K562 (cell line): ENCODE measurements around the gene OR52J3. TPM values are rescaled to one million over a fixed set of nuclear protein-coding genes. Genes with fewer than 3 reads are reported as not detected.

Source experiments
- ATAC-seq: fragments of 200-7000 bp; cut with Tn5 transposase; 3 replicates; pipeline ENCODE4 v1.9.1; 2020; ENCODE audit warnings: moderate library complexity
- BruUV-seq: library from RNA; stranded (reverse); fragments of 400-500 nt; replicated peaks from 2 replicates; lab custom pipeline; 2021; lab: Mats Ljungman, UMichigan
- CTCF ChIA-PET: fragments of 300-600 bp; formaldehyde crosslinking; extraction: SDS; loops from one replicate; lab custom pipeline; 2021; ENCODE audit warnings: low intra/inter-chr PET ratio; lab: Yijun Ruan, JAX
- POLR2A ChIA-PET: fragments of 300-600, 350-650 bp; sonication (Branson Sonifier 250); formaldehyde crosslinking; extraction: SDS; loops from one replicate; lab custom pipeline; 2021; ENCODE audit warnings: antibody characterized with exemption, inconsistent platforms; lab: Yijun Ruan, JAX
- DNase-seq, 4 experiments: peaks; one replicate each; pipeline versions ENCODE4 v3.0.0 to v3.0.0-alpha.2; 2011 to 2018; ENCODE audit warnings: low spot score in 3 of 4, mixed read lengths in 3 of 4; ENCODE audit errors: extremely low read depth in 1 of 4
- FAIRE-seq: peaks from 2 replicates; lab custom pipeline; 2011; peaks lifted over from hg19 to GRCh38; lab: Jason Lieb, UNC
- H2AFZ ChIP-seq: 2 replicates; pipeline ENCODE4 v1.6.0; 2011; ENCODE audit warnings: low read depth, low read length, control low read depth, inconsistent platforms
- H3K27ac ChIP-seq: fragments of 200-600 bp; 3 replicates; pipeline ENCODE4 v1.8.0; 2011; ENCODE audit warnings: low read depth, mild to moderate bottlenecking, control low read depth, inconsistent platforms, low read length, moderate library complexity, mixed read lengths; ENCODE audit errors: extremely low read depth
- H3K27me3 ChIP-seq, 2 experiments: fragments of 300-600 bp in 1 of 2; 2 replicates in 1 of 2; 3 replicates in 1 of 2; pipeline versions ENCODE4 v1.6.0 to v1.8.0; 2011; ENCODE audit warnings: inconsistent platforms in 2 of 2, low read length in 2 of 2, mild to moderate bottlenecking in 1 of 2, mixed read lengths in 1 of 2, moderate library complexity in 1 of 2; ENCODE audit not compliant: control insufficient read depth in 2 of 2, insufficient read depth in 2 of 2
- H3K36me3 ChIP-seq: fragments of 300-600 bp; 3 replicates; pipeline ENCODE4 v1.8.0; 2011; ENCODE audit warnings: mild to moderate bottlenecking, low read length, inconsistent platforms; ENCODE audit not compliant: control insufficient read depth, insufficient read depth
- H3K4me1 ChIP-seq, 2 experiments: fragments of 200-600 bp in 1 of 2; replicated peaks in 1 of 2; 2 replicates in 1 of 2; 3 replicates in 1 of 2; pipeline versions ENCODE4 v1.5.1 to v1.8.0; 2011; ENCODE audit warnings: inconsistent platforms in 2 of 2, low read length in 2 of 2, mild to moderate bottlenecking in 1 of 2, mixed read lengths in 1 of 2, moderate library complexity in 1 of 2; ENCODE audit not compliant: control insufficient read depth in 2 of 2, insufficient read depth in 2 of 2
- H3K4me2 ChIP-seq: 2 replicates; pipeline ENCODE4 v1.6.1; 2011; ENCODE audit warnings: low read length, control low read depth, inconsistent platforms, mixed read lengths; ENCODE audit not compliant: insufficient read depth
- H3K4me3 ChIP-seq: fragments of 200-600 bp; sonication (generic), shearing (Covaris generic); 2 replicates; pipeline ENCODE4 v1.5.1; 2016; ENCODE audit warnings: control low read depth, inconsistent platforms
- H3K79me2 ChIP-seq: fragments of 200-600 bp; 3 replicates; pipeline ENCODE4 v1.8.0; 2011; ENCODE audit warnings: low read length, inconsistent platforms; ENCODE audit not compliant: control insufficient read depth, insufficient read depth
- H3K9ac ChIP-seq, 2 experiments: 2 replicates each; pipeline versions ENCODE4 v1.6.0 to v1.6.1; 2011; ENCODE audit warnings: low read depth in 2 of 2, low read length in 2 of 2, control low read depth in 1 of 2, inconsistent platforms in 1 of 2, mild to moderate bottlenecking in 1 of 2, mixed read lengths in 1 of 2; ENCODE audit not compliant: insufficient read depth in 1 of 2
- H3K9me1 ChIP-seq: one replicate; pipeline ENCODE4 v1.6.0; 2011; ENCODE audit warnings: inconsistent platforms, mild to moderate bottlenecking, low read length, moderate library complexity; ENCODE audit not compliant: control insufficient read depth, insufficient read depth
- H3K9me3 ChIP-seq: replicated peaks from 2 replicates; pipeline ENCODE4 v1.5.1; 2011; ENCODE audit warnings: low read depth, low read length, inconsistent platforms; ENCODE audit not compliant: control insufficient read depth, insufficient read depth
- H4K20me1 ChIP-seq: replicated peaks from 2 replicates; pipeline ENCODE4 v1.6.1; 2011; ENCODE audit warnings: low read length, inconsistent platforms, mixed read lengths; ENCODE audit not compliant: control insufficient read depth, insufficient read depth
- KDM2B ChIP-seq: fragments of 250-450 bp; sonication (Bioruptor Pico); IDR thresholded peaks from 2 replicates; pipeline ENCODE4 v1.8.0; 2021; ENCODE audit warnings: mild to moderate bottlenecking, moderate library complexity
- MTA1 ChIP-seq: fragments of 450-650 bp; IDR thresholded peaks from 2 replicates; pipeline ENCODE4 v1.6.1; 2017; ENCODE audit warnings: borderline replicate concordance
- RAD21 ChIP-seq, 2 experiments: fragments of 250-450 bp in 1 of 2; fragments of 450-650 bp in 1 of 2; sonication (Bioruptor Pico) in 1 of 2; formaldehyde crosslinking in 1 of 2; IDR thresholded peaks in 1 of 2; conservative IDR thresholded peaks in 1 of 2; 2 replicates each; pipeline versions ENCODE4 v1.4.0 to v1.8.0; 2020 to 2022; ENCODE audit warnings: mild to moderate bottlenecking in 2 of 2, moderate library complexity in 1 of 2
- REST ChIP-seq, 2 experiments: fragments of 450-650 bp; formaldehyde crosslinking in 1 of 2; IDR thresholded peaks; 2 replicates each; pipeline versions ENCODE4 v1.4.0 to v1.6.1; 2014 to 2020; ENCODE audit warnings: mild to moderate bottlenecking in 2 of 2, borderline replicate concordance in 1 of 2, low read depth in 1 of 2
- SMC3 ChIP-seq: conservative IDR thresholded peaks from 2 replicates; pipeline ENCODE4 v1.6.1; 2011; ENCODE audit warnings: low read depth, low read length, improper control_type of control experiment; ENCODE audit not compliant: insufficient read depth
- USF1 ChIP-seq: sonication (generic); formaldehyde crosslinking; IDR thresholded peaks from 2 replicates; pipeline ENCODE4 v1.9.0; 2022; ENCODE audit warnings: mild to moderate bottlenecking, missing genetic modification reagents
- ZNF696 ChIP-seq: fragments of 250-450 bp; sonication (Bioruptor Pico); conservative IDR thresholded peaks from 2 replicates; pipeline ENCODE4 v1.4.0; 2020; ENCODE audit warnings: mild to moderate bottlenecking, moderate library complexity
- WGBS: fragments of 100-300 bp; shearing (Covaris generic); methylation state at CpG from one replicate; pipeline ENCODE4 v1.1.6; 2016; ENCODE audit warnings: low coverage, mixed read lengths; ENCODE audit not compliant: insufficient coverage; ENCODE audit errors: missing lambda C conversion rate; 5-methylcytosine and 5-hydroxymethylcytosine counted together
- in situ Hi-C: fragments of 300-500 bp; cut with MboI; formaldehyde crosslinking; loops from 4 replicates; pipeline ENCODE4 v1.15.0; 2018; ENCODE audit warnings: inconsistent platforms, mixed read lengths
- intact Hi-C: fragments of 100-400 bp; cut with micrococcal nuclease; formaldehyde crosslinking; loops from 2 replicates; pipeline ENCODE4 v1.14.2; 2022
- polyA plus RNA-seq, 8 experiments: library from polyadenylated mRNA; depleted of rRNA in 4 of 8; stranded (reverse) in 5 of 8; unstranded in 3 of 8; fragments of >200 nt; fragmentation: Nextera tagmentation in 2 of 8; fragmentation: Illumina TruSeq in 1 of 8; extraction: Ambion mirVana in 2 of 8; extraction: Trizol in 1 of 8; gene quantifications; 2 replicates each; pipeline versions ENCODE4 v1.2.1 to v1.2.3, GENCODE V29; 2011 to 2014; ENCODE audit warnings: inconsistent platforms in 1 of 8, missing spikeins in 1 of 8
- total RNA-seq, 7 experiments: library from RNA; depleted of rRNA in 6 of 7; stranded (reverse); fragments of >200 nt in 6 of 7; fragmentation: Illumina TruSeq in 2 of 7; extraction: Trizol in 2 of 7; gene quantifications; 2 replicates each; pipeline versions ENCODE4 v1.2.1 to v1.2.3, GENCODE V29; 2011 to 2021; ENCODE audit warnings: low replicate concordance in 1 of 7
- TF ChIP-seq, protein P1 (sequence below): fragments of 450-650 bp; formaldehyde crosslinking; IDR thresholded peaks from 2 replicates; pipeline ENCODE4 v1.4.0; 2020; ENCODE audit warnings: mild to moderate bottlenecking, moderate library complexity

OR52J3 gene
- total and polyA plus RNA-seq, 9 of the 15 experiments (the other 6 are each of a cell fraction or from before 2014, with no cell fraction given): not detected

- WGBS: 0% methylated on average over 6 of the region's 6 CpGs
- Histone ChIP-seq H3K4me2 (no peak overlapping the region), H3K4me3 (no peak overlapping the region), H3K9me3 (no peaks in the 10 kb centered on the region), H3K27me3 (no peaks in the 10 kb centered on the region), H3K4me1 (no peaks in the 10 kb centered on the region), H2AFZ (no peak overlapping the region), H3K27ac (no peak overlapping the region), H3K36me3 (no peaks in the 10 kb centered on the region), H4K20me1 (no peaks in the 10 kb centered on the region), H3K9ac (no peak overlapping the region), H3K79me2 (no peaks in the 10 kb centered on the region), H3K9me1 (no peaks in the 10 kb centered on the region)
- intact Hi-C loops (loop anchor here (1.0 to 10.0 kb wide), 4 partner anchors 140 to 817 kb away; partner anchors contain the start of gene OR51D1), in situ Hi-C loops (loop anchor here (5.0 to 25.0 kb wide), 2 partner anchors 367 to 817 kb away; partner anchors contain the start of gene OR51D1)
- DNase-seq (peak; percentile 29 to 71 (median 36)), ATAC-seq (peak; percentile 78), FAIRE-seq (peak; percentile 77)
- BruUV-seq: no TSS peak
- ChIA-PET POLR2A (interaction anchor here (1.0 kb wide), 1 partner anchor 27 kb away, joined by 3 read pairs; no protein-coding TSS in a partner anchor), CTCF (interaction anchor here (0.6 to 2.0 kb wide), 5 partner anchors 368 to 1246 kb away, joined by 3 to 7 read pairs (median 5); partner anchors contain the start of gene OR51D1)
- peak; percentile 75 to 86 for TF ChIP-seq RAD21 (CRISPR knock-in tag; conservative IDR thresholded peaks at IDR 0.05 in 1 of 2, IDR thresholded peaks at IDR 0.05 in 1 of 2)
- no peak for TF ChIP-seq USF1 (CRISPR knock-in tag)
- peak; percentile 61; the same call in 1 of the 2 replicates for TF ChIP-seq REST (IDR thresholded peaks at IDR 0.05; ENCODE audit: borderline replicate concordance)
- TF ChIP-seq REST (CRISPR knock-in tag; IDR thresholded peaks at IDR 0.05; ENCODE audit: low read depth): no peak
- TF ChIP-seq MTA1: no peak
- TF ChIP-seq ZNF696 (CRISPR knock-in tag): no peak
- peak; percentile 76 for TF ChIP-seq SMC3
- TF ChIP-seq KDM2B (CRISPR knock-in tag): no peak
- TF ChIP-seq, protein P1, sequence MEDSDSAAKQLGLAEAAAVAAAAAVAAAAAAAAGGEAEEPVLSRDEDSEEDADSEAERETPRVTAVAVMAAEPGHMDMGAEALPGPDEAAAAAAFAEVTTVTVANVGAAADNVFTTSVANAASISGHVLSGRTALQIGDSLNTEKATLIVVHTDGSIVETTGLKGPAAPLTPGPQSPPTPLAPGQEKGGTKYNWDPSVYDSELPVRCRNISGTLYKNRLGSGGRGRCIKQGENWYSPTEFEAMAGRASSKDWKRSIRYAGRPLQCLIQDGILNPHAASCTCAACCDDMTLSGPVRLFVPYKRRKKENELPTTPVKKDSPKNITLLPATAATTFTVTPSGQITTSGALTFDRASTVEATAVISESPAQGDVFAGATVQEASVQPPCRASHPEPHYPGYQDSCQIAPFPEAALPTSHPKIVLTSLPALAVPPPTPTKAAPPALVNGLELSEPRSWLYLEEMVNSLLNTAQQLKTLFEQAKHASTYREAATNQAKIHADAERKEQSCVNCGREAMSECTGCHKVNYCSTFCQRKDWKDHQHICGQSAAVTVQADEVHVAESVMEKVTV: peak; percentile 47; the same call in 1 of the 2 replicates
Observed at GRCh38 chr11:5004424-5005274, 41.7 kb upstream of the OR52J3 start.
